Hepatocyte (in vitro differentiated cells): Measurements from ENCODE around the gene PTPRN2.

Source experiments
- EZH2 ChIP-seq: fragments of 200-600 bp; sonication (generic); IDR thresholded peaks from 2 replicates; pipeline ENCODE4 v1.6.1; 2016; ENCODE audit warnings: antibody characterized with exemption, mild to moderate bottlenecking, borderline replicate concordance
- TF ChIP-seq, protein P1 (sequence below): fragments of 200-600 bp; sonication (generic); IDR thresholded peaks from 2 replicates; pipeline ENCODE4 v1.5.1; 2016; ENCODE audit warnings: antibody characterized with exemption, mild to moderate bottlenecking; ENCODE audit not compliant: poor library complexity

DNA sequence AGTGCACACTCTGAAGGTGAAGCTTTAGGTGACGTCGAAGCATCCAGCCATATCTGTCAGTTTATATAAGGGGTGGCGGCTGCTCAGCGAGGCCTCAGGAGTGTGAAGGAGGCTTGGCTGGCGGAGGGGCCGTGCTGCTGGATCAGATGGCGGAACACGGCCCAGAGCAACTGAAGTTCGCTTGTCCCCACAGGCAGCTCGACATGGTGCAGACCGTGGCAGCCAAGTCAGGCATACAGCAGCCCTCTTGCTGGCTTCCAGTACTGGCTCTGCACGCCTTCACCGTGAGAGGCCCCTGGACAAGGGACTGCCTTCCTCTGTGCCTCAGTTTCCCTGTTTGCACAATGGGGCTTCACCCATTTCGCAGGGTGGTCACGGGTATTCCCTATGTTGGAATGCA lies 807.3 kb downstream of the PTPRN2 start:
- TF ChIP-seq, protein P1, sequence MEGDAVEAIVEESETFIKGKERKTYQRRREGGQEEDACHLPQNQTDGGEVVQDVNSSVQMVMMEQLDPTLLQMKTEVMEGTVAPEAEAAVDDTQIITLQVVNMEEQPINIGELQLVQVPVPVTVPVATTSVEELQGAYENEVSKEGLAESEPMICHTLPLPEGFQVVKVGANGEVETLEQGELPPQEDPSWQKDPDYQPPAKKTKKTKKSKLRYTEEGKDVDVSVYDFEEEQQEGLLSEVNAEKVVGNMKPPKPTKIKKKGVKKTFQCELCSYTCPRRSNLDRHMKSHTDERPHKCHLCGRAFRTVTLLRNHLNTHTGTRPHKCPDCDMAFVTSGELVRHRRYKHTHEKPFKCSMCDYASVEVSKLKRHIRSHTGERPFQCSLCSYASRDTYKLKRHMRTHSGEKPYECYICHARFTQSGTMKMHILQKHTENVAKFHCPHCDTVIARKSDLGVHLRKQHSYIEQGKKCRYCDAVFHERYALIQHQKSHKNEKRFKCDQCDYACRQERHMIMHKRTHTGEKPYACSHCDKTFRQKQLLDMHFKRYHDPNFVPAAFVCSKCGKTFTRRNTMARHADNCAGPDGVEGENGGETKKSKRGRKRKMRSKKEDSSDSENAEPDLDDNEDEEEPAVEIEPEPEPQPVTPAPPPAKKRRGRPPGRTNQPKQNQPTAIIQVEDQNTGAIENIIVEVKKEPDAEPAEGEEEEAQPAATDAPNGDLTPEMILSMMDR = no peak
- TF ChIP-seq EZH2 = no peak
